ENCODE measurements around the gene GAN. TPM values are rescaled to one million over a fixed set of nuclear protein-coding genes. Genes with fewer than 3 reads are reported as not detected.
"Not testable (repeated sequence)": the region's sequence is repeated elsewhere in the genome, so short reads cannot be mapped to it uniquely, and the experiment has no call there.

The GAN gene
- total RNA-seq, 1 experiment from 2014 or later = 8.7 TPM

DNA sequence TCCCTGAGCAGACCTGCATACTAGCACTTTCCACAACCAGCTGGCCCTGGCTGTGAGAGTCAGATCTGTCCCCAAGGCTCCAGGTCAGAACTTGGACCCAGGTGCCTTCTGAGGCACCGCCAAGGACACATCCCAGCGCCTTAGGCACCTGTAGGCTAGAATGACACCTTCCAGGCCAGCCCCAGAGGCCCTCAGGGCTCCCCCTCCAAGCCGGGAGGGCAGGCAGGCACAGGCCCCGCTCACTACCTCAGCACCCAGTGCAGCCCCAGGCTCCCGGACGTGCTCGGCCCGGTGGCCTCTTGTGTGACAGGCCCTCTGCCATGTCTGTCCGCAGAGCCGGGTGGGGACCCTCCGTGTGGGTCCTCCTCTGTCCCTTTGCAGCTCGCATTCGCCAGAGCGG lies 73.6 kb downstream of the GAN start:
- H3K27me3 ChIP-seq (ENCODE audit: control insufficient read depth, insufficient read depth, low read length) = no peaks in the 10 kb centered on the region
- no peak for DNase-seq
- no peak overlapping the region for H3K4me3 ChIP-seq (ENCODE audit: insufficient read depth, low read depth, low read length)
- H3K36me3 ChIP-seq (replicated peaks; ENCODE audit: control insufficient read depth, insufficient read depth, low read length) = peaks cover 1% of the 10 kb centered on the region

- DNase-seq = no peak
- Histone ChIP-seq H3K4me3 (ENCODE audit: insufficient read depth, low read depth, low read length) (no peak overlapping the region), H3K27me3 (ENCODE audit: control insufficient read depth, insufficient read depth, low read length) (no peaks in the 10 kb centered on the region), H3K36me3 (replicated peaks; ENCODE audit: control insufficient read depth, insufficient read depth, low read length) (no peaks in the 10 kb centered on the region; the same call in 1 of the 2 replicates)
Measured at GRCh38 chr16:81390840-81391239, 76.1 kb downstream of the GAN start.

GRCh38 chr16:81392011-81392410 lies 77.2 kb downstream of the GAN start:
- Histone ChIP-seq H3K4me3 (ENCODE audit: insufficient read depth, low read depth, low read length) (no peak overlapping the region), H3K27me3 (ENCODE audit: control insufficient read depth, insufficient read depth, low read length) (no peaks in the 10 kb centered on the region), H3K36me3 (replicated peaks; ENCODE audit: control insufficient read depth, insufficient read depth, low read length) (no peaks in the 10 kb centered on the region; the same call in 1 of the 2 replicates)
- DNase-seq = no peak

- Histone ChIP-seq H3K27me3 (ENCODE audit: control insufficient read depth, insufficient read depth, low read length) (no peaks in the 10 kb centered on the region), H3K4me3 (ENCODE audit: insufficient read depth, low read depth, low read length) (no peak overlapping the region), H3K36me3 (replicated peaks; ENCODE audit: control insufficient read depth, insufficient read depth, low read length) (no peaks in the 10 kb centered on the region; the same call in 1 of the 2 replicates)
- no peak for DNase-seq
Measured at GRCh38 chr16:81394416-81394815, 79.7 kb downstream of the GAN start.

GRCh38 chr16:81394966-81395655 lies 80.3 kb downstream of the GAN start:
- H3K27me3 ChIP-seq (ENCODE audit: control insufficient read depth, insufficient read depth, low read length) = no peaks in the 10 kb centered on the region
- DNase-seq = no peak
- H3K4me3 ChIP-seq (ENCODE audit: insufficient read depth, low read depth, low read length) = no peak overlapping the region
- no peaks in the 10 kb centered on the region; the same call in 1 of the 2 replicates for H3K36me3 ChIP-seq (replicated peaks; ENCODE audit: control insufficient read depth, insufficient read depth, low read length)

DNA sequence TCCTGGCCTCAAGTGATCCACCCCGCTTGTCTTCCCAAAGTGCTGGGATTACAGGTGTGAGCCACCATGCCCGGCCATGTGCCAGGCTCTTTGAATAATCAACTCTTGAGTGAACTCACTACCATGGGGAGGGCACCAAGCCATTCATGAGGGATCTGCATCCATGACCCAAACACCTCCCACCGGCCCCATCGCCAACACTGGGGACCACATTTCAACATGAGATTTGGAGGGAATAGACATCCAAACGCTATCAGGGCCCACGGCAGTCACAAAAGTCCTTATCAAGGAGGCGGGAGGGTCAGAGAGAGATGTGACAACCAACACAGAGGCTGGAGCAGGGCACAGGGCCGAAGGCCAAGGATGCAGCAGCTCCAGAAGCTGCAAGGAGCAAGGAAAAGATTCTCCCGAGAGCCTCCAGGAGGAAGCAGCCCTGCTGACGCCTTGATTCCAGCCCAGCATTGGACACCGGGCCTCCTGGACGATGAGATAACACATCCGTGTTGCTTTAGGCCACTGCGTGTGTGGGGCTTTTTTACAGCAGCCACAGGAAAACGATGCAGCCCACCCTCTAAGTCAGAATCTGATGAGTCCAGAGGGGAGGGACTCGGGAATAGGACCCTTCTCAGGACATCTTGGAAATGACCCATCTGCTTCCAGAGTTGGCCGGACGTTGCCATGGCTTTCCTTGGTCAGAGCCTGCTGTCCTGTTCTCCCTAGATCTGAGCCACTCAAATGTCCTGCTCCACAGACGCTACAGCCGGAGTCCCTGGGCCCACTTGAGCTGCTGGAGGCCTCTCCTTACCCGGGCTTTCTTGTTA lies 82.5 kb downstream of the GAN start:
- no peak for DNase-seq
- H3K36me3 ChIP-seq (replicated peaks; ENCODE audit: control insufficient read depth, insufficient read depth, low read length) = no peaks in the 10 kb centered on the region
- no peaks in the 10 kb centered on the region for H3K27me3 ChIP-seq (ENCODE audit: control insufficient read depth, insufficient read depth, low read length)
- H3K4me3 ChIP-seq (ENCODE audit: insufficient read depth, low read depth, low read length) = no peak overlapping the region

DNA sequence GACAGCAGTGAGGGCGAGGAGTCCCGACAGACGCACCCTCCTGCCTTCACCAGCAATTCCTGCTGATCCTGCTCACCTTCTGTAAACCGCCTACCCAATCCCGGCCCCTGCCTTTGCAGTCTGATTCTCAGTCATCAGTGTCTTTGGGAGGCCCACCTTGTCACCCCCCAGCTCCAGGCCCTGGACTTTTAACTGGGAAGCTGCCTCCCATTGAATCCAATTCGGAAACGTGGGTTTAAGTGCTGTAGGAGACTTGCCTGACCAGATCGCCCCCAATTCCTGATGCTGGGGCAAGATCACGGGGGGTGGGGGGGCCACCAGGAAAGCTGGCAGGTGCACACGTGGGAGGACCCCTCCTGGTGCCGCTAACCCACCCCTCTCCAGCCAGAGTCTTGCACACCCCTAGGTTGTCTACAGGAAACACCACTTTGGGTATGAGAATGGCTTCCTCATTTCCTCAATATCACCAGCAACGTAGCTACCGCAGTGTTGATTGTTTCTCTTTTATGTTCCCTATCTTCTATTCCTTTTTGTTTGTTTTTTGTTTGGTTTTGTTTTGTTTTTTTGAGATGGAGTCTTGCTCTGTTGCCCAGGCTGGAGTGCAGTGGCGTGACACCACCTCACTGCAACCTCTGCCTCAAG lies 83.2 kb downstream of the GAN start:
- H3K36me3 ChIP-seq (replicated peaks; ENCODE audit: control insufficient read depth, insufficient read depth, low read length) = no peaks in the 10 kb centered on the region
- no peaks in the 10 kb centered on the region for H3K27me3 ChIP-seq (ENCODE audit: control insufficient read depth, insufficient read depth, low read length)
- no peak for DNase-seq
- H3K4me3 ChIP-seq (ENCODE audit: insufficient read depth, low read depth, low read length) = no peak overlapping the region

DNA sequence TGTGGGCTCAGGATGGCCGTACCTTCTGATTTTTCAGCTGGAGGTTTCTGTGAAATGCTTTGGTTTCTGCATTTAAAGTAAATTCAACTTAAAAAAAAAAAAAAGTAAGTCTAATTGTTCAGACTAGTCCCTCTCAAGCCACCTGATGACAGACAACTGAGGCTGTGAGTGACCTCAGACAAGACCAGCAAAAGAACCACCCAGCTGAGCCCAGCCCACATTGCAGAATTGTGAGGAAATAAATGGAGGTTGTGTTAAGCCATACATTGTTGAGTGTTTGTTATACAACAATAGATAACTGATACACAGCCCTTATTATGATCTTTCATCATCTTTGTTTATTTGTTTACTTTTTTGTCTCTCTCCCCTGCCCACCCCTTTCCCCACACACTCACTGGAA lies 85.1 kb downstream of the GAN start:
- DNase-seq = no peak
- Histone ChIP-seq H3K4me3 (ENCODE audit: insufficient read depth, low read depth, low read length) (no peak overlapping the region), H3K27me3 (ENCODE audit: control insufficient read depth, insufficient read depth, low read length) (no peaks in the 10 kb centered on the region), H3K36me3 (replicated peaks; ENCODE audit: control insufficient read depth, insufficient read depth, low read length) (no peaks in the 10 kb centered on the region)

GRCh38 chr16:81401035-81401950 lies 86.5 kb downstream of the GAN start:
- no peaks in the 10 kb centered on the region for H3K27me3 ChIP-seq (ENCODE audit: control insufficient read depth, insufficient read depth, low read length)
- no peak overlapping the region for H3K4me3 ChIP-seq (ENCODE audit: insufficient read depth, low read depth, low read length)
- DNase-seq = peak; percentile 32
- H3K36me3 ChIP-seq (replicated peaks; ENCODE audit: control insufficient read depth, insufficient read depth, low read length) = no peaks in the 10 kb centered on the region

- no peak for DNase-seq
- no peak overlapping the region for H3K4me3 ChIP-seq (ENCODE audit: insufficient read depth, low read depth, low read length)
- no peaks in the 10 kb centered on the region for H3K36me3 ChIP-seq (replicated peaks; ENCODE audit: control insufficient read depth, insufficient read depth, low read length)
- no peaks in the 10 kb centered on the region for H3K27me3 ChIP-seq (ENCODE audit: control insufficient read depth, insufficient read depth, low read length)
Measured at GRCh38 chr16:81403208-81403600, 88.4 kb downstream of the GAN start.

DNA sequence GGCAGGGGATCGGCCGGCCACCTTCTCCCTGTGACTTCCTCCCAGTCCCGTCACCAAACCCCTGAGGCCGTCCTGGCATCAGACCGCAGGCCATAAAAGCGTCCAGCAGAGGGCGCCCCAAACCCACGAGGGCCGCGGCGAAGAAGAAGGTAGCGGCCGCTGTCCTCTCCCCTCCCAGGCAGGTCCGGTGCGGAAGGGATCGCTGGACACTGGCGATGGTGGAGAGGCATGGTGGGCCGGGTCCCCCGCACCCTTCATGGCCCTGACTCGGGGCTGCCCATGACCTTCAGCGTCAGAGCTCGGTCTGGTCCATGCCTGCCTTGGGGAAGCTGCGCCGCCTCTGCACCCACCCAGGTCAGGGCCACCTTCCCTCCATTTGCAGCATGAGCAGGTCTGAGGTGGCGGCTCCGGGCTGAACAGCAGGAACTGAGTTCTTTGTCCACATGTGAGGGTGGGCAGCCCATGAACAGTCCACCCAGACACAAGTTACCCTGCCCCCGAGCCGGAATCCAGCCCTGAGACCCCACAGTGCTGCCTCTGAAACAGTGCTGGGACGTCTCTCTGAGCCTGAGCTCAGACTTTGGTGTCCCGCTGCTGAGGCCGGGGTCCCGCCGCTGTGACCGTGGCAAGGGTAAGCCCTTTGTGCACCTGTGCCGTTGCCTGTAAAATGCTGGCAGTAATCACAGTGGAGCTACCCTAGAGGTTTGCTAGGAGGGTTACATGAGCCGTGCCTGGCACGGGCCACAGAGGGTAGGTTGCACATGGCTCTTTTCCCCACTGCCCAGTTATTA lies 89.0 kb downstream of the GAN start:
- peak overlapping the region; percentile 22 for H3K4me3 ChIP-seq (ENCODE audit: insufficient read depth, low read depth, low read length)
- no peaks in the 10 kb centered on the region for H3K36me3 ChIP-seq (replicated peaks; ENCODE audit: control insufficient read depth, insufficient read depth, low read length)
- peak; percentile 95 for DNase-seq
- H3K27me3 ChIP-seq (ENCODE audit: control insufficient read depth, insufficient read depth, low read length) = no peaks in the 10 kb centered on the region

GRCh38 chr16:81405002-81405401 lies 90.2 kb downstream of the GAN start:
- DNase-seq = not testable (repeated sequence)

DNA sequence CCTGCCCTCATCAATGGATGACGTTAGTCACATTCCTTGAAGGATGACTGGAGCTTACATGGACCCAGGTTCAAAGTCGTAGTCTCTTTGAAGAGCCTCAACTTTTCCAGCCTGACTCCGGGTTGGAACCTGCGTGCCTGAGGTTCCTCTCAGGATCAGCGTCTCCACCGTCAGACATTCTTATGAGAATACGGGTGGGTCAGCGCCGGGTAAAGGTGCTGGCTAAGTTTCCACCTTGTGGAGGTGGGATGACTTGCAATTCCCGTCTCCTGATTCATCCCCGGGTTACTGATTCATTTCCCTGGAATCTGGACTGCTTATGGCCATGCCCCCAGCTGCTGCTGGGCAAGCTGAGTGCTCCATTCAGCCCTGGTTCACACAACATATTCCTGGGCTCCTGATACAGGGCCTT lies 90.9 kb downstream of the GAN start:
- peak; percentile 77 for DNase-seq
- Histone ChIP-seq H3K27me3 (ENCODE audit: control insufficient read depth, insufficient read depth, low read length) (no peaks in the 10 kb centered on the region), H3K4me3 (ENCODE audit: insufficient read depth, low read depth, low read length) (no peak overlapping the region), H3K36me3 (replicated peaks; ENCODE audit: control insufficient read depth, insufficient read depth, low read length) (no peaks in the 10 kb centered on the region)

More at GRCh38 chr16:81405002-81405401, 90.2 kb downstream of the GAN start:
- not testable (repeated sequence) for H3K27me3 ChIP-seq (ENCODE audit: control insufficient read depth, insufficient read depth, low read length); H3K4me3 ChIP-seq (ENCODE audit: insufficient read depth, low read depth, low read length); H3K36me3 ChIP-seq (replicated peaks; ENCODE audit: control insufficient read depth, insufficient read depth, low read length)

All from H7 (cell line).